Fibroblast of the aortic adventitia (primary cell): ENCODE results near the gene PDGFRA. TPM values are rescaled to one million over a fixed set of nuclear protein-coding genes. Genes with fewer than 3 reads are reported as not detected.
"Not testable (repeated sequence)": the region's sequence is repeated elsewhere in the genome, so short reads cannot be mapped to it uniquely, and the experiment has no call there.

Experiments
- DNase-seq: peaks from one replicate; pipeline ENCODE4 v3.0.0-alpha.2; 2010; ENCODE audit warnings: low read depth
- H3K4me3 ChIP-seq: 2 replicates; pipeline ENCODE4 v1.5.1; 2011; ENCODE audit warnings: low read depth, mild to moderate bottlenecking, control low read depth, low read length, moderate library complexity
- total RNA-seq: library from RNA; depleted of rRNA; stranded (reverse); fragments of >200 nt; gene quantifications from 2 replicates; pipeline ENCODE4 v1.2.3, GENCODE V29; 2012; ENCODE audit warnings: low replicate concordance
- TF ChIP-seq, protein P1 (sequence below): IDR thresholded peaks from 2 replicates; pipeline ENCODE4 v1.5.1; 2011; ENCODE audit warnings: mild to moderate bottlenecking, low read length, control low read depth, inconsistent platforms; ENCODE audit not compliant: insufficient read depth

The PDGFRA gene
- total RNA-seq, 1 donor, result 707 TPM

GRCh38 chr4:54318904-54319303, 89.8 kb downstream of the PDGFRA start:
- DNase-seq, result peak; percentile 63
- no peak overlapping the region for H3K4me3 ChIP-seq
- TF ChIP-seq, protein P1, sequence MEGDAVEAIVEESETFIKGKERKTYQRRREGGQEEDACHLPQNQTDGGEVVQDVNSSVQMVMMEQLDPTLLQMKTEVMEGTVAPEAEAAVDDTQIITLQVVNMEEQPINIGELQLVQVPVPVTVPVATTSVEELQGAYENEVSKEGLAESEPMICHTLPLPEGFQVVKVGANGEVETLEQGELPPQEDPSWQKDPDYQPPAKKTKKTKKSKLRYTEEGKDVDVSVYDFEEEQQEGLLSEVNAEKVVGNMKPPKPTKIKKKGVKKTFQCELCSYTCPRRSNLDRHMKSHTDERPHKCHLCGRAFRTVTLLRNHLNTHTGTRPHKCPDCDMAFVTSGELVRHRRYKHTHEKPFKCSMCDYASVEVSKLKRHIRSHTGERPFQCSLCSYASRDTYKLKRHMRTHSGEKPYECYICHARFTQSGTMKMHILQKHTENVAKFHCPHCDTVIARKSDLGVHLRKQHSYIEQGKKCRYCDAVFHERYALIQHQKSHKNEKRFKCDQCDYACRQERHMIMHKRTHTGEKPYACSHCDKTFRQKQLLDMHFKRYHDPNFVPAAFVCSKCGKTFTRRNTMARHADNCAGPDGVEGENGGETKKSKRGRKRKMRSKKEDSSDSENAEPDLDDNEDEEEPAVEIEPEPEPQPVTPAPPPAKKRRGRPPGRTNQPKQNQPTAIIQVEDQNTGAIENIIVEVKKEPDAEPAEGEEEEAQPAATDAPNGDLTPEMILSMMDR, result peak; percentile 92

DNA sequence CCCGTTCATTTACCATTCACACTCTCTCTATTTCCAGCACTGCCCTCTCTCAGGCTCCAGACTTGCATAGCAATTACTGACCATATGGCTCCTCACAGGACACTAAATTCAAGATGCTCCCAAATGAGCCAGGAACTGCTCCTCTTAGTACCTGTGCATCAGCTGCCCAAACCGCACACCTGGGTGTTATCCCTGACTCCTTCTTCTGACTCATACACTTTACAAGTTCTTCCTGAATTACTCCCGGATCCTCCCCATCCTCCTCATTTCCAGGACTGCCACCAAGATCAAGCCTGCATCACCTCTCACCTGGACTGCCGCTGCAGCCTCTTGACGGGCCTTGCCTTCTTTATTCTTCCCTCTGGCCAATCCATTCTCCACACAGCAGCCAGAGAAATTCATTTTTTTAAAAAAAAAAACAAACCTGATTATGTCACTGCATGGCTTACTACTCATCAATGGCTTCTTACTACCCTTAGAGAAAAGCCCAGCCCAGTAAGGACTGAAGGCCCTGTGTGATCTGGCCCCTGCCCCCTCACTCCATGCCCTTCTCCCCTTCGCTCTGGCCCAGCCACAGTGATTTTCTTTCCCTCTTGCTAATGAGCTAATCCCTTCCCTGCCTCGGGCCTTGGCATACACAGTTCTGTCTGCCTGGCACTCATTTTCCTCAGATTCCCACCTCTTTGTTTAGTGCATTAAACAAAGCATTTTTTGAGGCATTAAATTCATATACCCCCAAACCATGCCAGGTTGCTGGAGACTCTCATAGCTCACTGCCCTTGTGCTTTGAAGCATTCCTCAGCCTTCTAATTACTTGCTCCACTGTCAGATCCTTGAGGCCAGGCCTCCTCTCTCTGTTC, 92.0 kb downstream of the PDGFRA start:
- TF ChIP-seq, protein P1, result no peak
- no peak overlapping the region for H3K4me3 ChIP-seq
- no peak for DNase-seq

- TF ChIP-seq, protein P1, result peak; percentile 76
- DNase-seq, result peak; percentile 63
- no peak overlapping the region for H3K4me3 ChIP-seq
Observed at GRCh38 chr4:54322818-54323417, 93.8 kb downstream of the PDGFRA start.

DNA sequence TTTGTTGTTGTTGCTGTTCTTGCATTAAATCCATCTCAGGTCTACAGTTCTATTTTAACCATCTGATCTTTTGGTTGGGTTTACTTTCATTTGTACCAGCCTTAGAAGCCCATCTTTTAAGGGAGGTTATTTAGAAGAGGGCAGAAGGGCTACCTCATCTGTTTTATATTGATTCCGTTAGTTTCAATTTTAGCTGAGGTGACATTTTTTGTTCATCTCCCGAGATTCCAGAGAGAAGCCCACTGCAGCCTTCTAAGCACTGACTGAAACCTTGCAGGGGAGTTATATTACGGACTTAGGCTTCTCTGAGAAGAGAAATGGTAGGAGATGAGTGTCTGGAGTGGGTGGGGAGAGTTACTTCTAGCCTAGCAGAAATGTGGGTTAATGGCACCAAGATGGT, 101.8 kb downstream of the PDGFRA start:
- H3K4me3 ChIP-seq, result no peak overlapping the region
- no peak for DNase-seq
- TF ChIP-seq, protein P1, result no peak

DNA sequence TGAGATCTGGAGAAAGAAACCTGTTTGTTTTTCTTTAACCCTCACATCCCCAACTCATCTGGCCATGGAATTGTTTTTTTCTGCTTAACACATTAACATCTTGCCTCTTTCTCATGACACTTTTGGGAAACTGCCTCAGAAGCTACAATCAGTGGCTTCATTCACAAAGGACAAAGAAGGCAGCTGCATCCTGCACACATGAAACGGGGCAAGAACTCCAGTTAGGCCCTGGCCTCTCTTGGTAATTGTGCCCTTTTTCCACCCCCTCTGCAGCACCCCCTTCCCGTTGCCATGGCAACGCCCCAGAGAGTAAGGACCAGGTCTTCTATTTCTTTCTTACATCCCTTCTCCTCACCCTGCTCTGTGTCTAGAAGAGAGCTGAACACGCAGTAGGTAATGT, 103.4 kb downstream of the PDGFRA start:
- DNase-seq, result no peak
- H3K4me3 ChIP-seq, result no peak overlapping the region
- TF ChIP-seq, protein P1, result no peak

DNA sequence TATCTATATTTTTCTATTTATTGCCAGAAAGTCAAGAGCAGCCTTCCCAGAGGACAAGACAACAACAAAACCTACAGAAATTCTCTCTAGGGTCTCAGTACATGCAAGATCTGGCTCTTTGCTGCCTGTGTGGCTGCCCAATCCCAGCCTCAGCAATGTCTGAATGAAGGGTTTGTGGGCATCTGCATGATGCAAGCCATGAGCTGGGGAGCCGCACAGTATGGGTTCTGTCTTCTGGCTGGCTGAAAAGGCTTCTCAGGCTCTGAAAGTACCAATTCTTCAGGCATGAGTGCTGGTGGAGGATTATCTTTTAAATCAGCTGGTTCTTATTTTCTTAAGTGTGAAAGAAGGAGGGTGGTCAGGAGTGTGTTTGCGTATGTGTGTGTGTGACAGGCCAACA, 104.6 kb downstream of the PDGFRA start:
- no peak overlapping the region for H3K4me3 ChIP-seq
- TF ChIP-seq, protein P1, result no peak
- DNase-seq, result no peak

GRCh38 chr4:54334769-54335168, 105.7 kb downstream of the PDGFRA start:
- H3K4me3 ChIP-seq, DNase-seq: not testable (repeated sequence)
